HEK293 (cell line): ENCODE results near the gene IL1RL2.

ENCODE experiments used
- CTCF ChIA-PET: fragments of 350-600 bp; formaldehyde crosslinking; extraction: SDS; loops from one replicate; lab custom pipeline; 2021; ENCODE audit warnings: antibody characterized with exemption; lab: Yijun Ruan, JAX
- POLR2A ChIA-PET: fragments of 300-600 bp; formaldehyde crosslinking; extraction: SDS; loops from one replicate; lab custom pipeline; 2020; ENCODE audit warnings: antibody characterized with exemption, inconsistent platforms; lab: Yijun Ruan, JAX
- H3K27ac ChIP-seq: fragments of 200-500 bp; sonication (Bioruptor generic); 2 replicates; pipeline ENCODE4 v1.5.1; 2014; ENCODE audit warnings: low read depth, low read length, control low read depth, inconsistent platforms; ENCODE audit errors: extremely low read depth
- H3K36me3 ChIP-seq, 2 experiments: fragments of 200-500 bp in 1 of 2; sonication (Bioruptor generic) in 1 of 2; 1 replicate in 1 of 2; 2 replicates in 1 of 2; pipeline ENCODE4 v1.5.1; 2014 to 2017; ENCODE audit warnings: inconsistent platforms in 2 of 2, low read length in 2 of 2; ENCODE audit not compliant: control insufficient read depth in 2 of 2, insufficient read depth in 1 of 2
- H3K4me1 ChIP-seq: fragments of 200-500 bp; sonication (Bioruptor generic); 2 replicates; pipeline ENCODE4 v1.5.1; 2014; ENCODE audit warnings: mild to moderate bottlenecking, low read length, inconsistent platforms; ENCODE audit not compliant: control insufficient read depth, insufficient read depth
- H3K4me3 ChIP-seq: 2 replicates; pipeline ENCODE4 v1.5.1; 2011; ENCODE audit warnings: low read depth, mild to moderate bottlenecking, control low read depth, low read length, moderate library complexity
- H3K9me3 ChIP-seq: fragments of 200-500 bp; sonication (Bioruptor generic); 2 replicates; pipeline ENCODE4 v1.5.1; 2014; ENCODE audit warnings: low read depth, low read length, inconsistent platforms; ENCODE audit not compliant: control insufficient read depth, insufficient read depth
- FEZF1 ChIP-seq: fragments of 450-650 bp; formaldehyde crosslinking; IDR thresholded peaks from 2 replicates; pipeline ENCODE4 v1.5.1; 2016; ENCODE audit warnings: missing biosample characterization, missing genetic modification characterization
- IKZF3 ChIP-seq: fragments of 450-650 bp; IDR thresholded peaks from 2 replicates; pipeline ENCODE4 v1.5.0; 2018; ENCODE audit warnings: missing biosample characterization, mild to moderate bottlenecking, missing genetic modification characterization, moderate library complexity
- OVOL3 ChIP-seq: fragments of 450-650 bp; formaldehyde crosslinking; IDR thresholded peaks from 2 replicates; pipeline ENCODE4 v1.5.1; 2016; ENCODE audit warnings: missing biosample characterization, missing genetic modification characterization
- PBX3 ChIP-seq: sonication (generic); formaldehyde crosslinking; IDR thresholded peaks from 2 replicates; pipeline ENCODE4 v1.8.1; 2022; ENCODE audit warnings: mild to moderate bottlenecking, moderate library complexity, missing genetic modification reagents
- ZBTB17 ChIP-seq: fragments of 450-650 bp; formaldehyde crosslinking; IDR thresholded peaks from 2 replicates; pipeline ENCODE4 v1.5.1; 2016; ENCODE audit warnings: missing biosample characterization, missing genetic modification characterization
- ZBTB21 ChIP-seq: fragments of 450-650 bp; formaldehyde crosslinking; IDR thresholded peaks from 2 replicates; pipeline ENCODE4 v1.5.1; 2017; ENCODE audit warnings: missing biosample characterization, missing genetic modification characterization
- ZBTB49 ChIP-seq: fragments of 450-650 bp; formaldehyde crosslinking; IDR thresholded peaks from 2 replicates; pipeline ENCODE4 v1.5.1; 2016; ENCODE audit warnings: missing biosample characterization, missing genetic modification characterization, low read depth
- ZFHX2 ChIP-seq: fragments of 450-650 bp; formaldehyde crosslinking; conservative IDR thresholded peaks from 2 replicates; pipeline ENCODE4 v1.5.1; 2016; ENCODE audit warnings: missing biosample characterization, missing genetic modification characterization
- ZFP3 ChIP-seq: fragments of 450-650 bp; formaldehyde crosslinking; IDR thresholded peaks from 2 replicates; pipeline ENCODE4 v1.5.1; 2016; ENCODE audit warnings: low read depth, missing biosample characterization, missing genetic modification characterization
- ZNF133 ChIP-seq: fragments of 450-650 bp; formaldehyde crosslinking; IDR thresholded peaks from 2 replicates; pipeline ENCODE4 v1.5.1; 2016; ENCODE audit warnings: missing biosample characterization, missing genetic modification characterization
- ZNF239 ChIP-seq: fragments of 450-650 bp; formaldehyde crosslinking; IDR thresholded peaks from 2 replicates; pipeline ENCODE4 v1.5.1; 2016; ENCODE audit warnings: missing biosample characterization, missing genetic modification characterization
- ZNF707 ChIP-seq: fragments of 450-650 bp; formaldehyde crosslinking; IDR thresholded peaks from 2 replicates; pipeline ENCODE4 v1.5.1; 2016; ENCODE audit warnings: missing biosample characterization, missing genetic modification characterization
- ZNF776 ChIP-seq: fragments of 450-650 bp; formaldehyde crosslinking; IDR thresholded peaks from 2 replicates; pipeline ENCODE4 v1.5.0; 2017; ENCODE audit warnings: missing biosample characterization, missing genetic modification characterization, borderline replicate concordance
- ZNF792 ChIP-seq: fragments of 450-650 bp; formaldehyde crosslinking; IDR thresholded peaks from 2 replicates; pipeline ENCODE4 v1.5.1; 2016; ENCODE audit warnings: missing biosample characterization, missing genetic modification characterization
- ZSCAN30 ChIP-seq: fragments of 450-650 bp; IDR thresholded peaks from 2 replicates; pipeline ENCODE4 v1.5.1; 2018; ENCODE audit warnings: missing biosample characterization, mild to moderate bottlenecking, missing genetic modification characterization, moderate library complexity
- ZSCAN4 ChIP-seq: fragments of 450-650 bp; formaldehyde crosslinking; IDR thresholded peaks from 2 replicates; pipeline ENCODE4 v1.5.1; 2017; ENCODE audit warnings: missing biosample characterization, missing genetic modification characterization
- TF ChIP-seq, protein P1 (sequence below): fragments of 450-650 bp; formaldehyde crosslinking; IDR thresholded peaks from 2 replicates; pipeline ENCODE4 v1.5.1; 2017; ENCODE audit warnings: missing biosample characterization, mild to moderate bottlenecking, missing genetic modification characterization, moderate library complexity
- TF ChIP-seq, protein P2 (sequence below): fragments of 450-650 bp; formaldehyde crosslinking; conservative IDR thresholded peaks from 2 replicates; pipeline ENCODE4 v1.5.1; 2016; ENCODE audit warnings: low read depth, missing biosample characterization, missing genetic modification characterization

Gene IL1RL2

GRCh38 chr2:102168026-102168771, 18.6 kb upstream of the IL1RL2 start (continued):
- no peak for TF ChIP-seq ZBTB21 (tag by site-specific recombination)
- no peak for TF ChIP-seq ZNF707 (tag by site-specific recombination)
- no peak for TF ChIP-seq PBX3 (CRISPR knock-in tag)
- TF ChIP-seq ZFP3 (tag by site-specific recombination) = no peak
- TF ChIP-seq ZSCAN4 (tag by site-specific recombination) = no peak
- TF ChIP-seq, protein P1, sequence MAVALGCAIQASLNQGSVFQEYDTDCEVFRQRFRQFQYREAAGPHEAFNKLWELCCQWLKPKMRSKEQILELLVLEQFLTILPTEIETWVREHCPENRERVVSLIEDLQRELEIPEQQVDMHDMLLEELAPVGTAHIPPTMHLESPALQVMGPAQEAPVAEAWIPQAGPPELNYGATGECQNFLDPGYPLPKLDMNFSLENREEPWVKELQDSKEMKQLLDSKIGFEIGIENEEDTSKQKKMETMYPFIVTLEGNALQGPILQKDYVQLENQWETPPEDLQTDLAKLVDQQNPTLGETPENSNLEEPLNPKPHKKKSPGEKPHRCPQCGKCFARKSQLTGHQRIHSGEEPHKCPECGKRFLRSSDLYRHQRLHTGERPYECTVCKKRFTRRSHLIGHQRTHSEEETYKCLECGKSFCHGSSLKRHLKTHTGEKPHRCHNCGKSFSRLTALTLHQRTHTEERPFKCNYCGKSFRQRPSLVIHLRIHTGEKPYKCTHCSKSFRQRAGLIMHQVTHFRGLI = no peak
- TF ChIP-seq FEZF1 = no peak
- TF ChIP-seq, all 188 proteins: peak for 0

- Histone ChIP-seq H3K4me1 (no peaks in the 10 kb centered on the region), H3K9me3 (no peaks in the 10 kb centered on the region), H3K27ac (no peak overlapping the region), H3K36me3 (no peaks in the 10 kb centered on the region), H3K4me3 (no peak overlapping the region)
- no peak for TF ChIP-seq ZNF133 (tag by site-specific recombination)
- no peak for TF ChIP-seq ZNF776 (tag by site-specific recombination)
- TF ChIP-seq, protein P2, sequence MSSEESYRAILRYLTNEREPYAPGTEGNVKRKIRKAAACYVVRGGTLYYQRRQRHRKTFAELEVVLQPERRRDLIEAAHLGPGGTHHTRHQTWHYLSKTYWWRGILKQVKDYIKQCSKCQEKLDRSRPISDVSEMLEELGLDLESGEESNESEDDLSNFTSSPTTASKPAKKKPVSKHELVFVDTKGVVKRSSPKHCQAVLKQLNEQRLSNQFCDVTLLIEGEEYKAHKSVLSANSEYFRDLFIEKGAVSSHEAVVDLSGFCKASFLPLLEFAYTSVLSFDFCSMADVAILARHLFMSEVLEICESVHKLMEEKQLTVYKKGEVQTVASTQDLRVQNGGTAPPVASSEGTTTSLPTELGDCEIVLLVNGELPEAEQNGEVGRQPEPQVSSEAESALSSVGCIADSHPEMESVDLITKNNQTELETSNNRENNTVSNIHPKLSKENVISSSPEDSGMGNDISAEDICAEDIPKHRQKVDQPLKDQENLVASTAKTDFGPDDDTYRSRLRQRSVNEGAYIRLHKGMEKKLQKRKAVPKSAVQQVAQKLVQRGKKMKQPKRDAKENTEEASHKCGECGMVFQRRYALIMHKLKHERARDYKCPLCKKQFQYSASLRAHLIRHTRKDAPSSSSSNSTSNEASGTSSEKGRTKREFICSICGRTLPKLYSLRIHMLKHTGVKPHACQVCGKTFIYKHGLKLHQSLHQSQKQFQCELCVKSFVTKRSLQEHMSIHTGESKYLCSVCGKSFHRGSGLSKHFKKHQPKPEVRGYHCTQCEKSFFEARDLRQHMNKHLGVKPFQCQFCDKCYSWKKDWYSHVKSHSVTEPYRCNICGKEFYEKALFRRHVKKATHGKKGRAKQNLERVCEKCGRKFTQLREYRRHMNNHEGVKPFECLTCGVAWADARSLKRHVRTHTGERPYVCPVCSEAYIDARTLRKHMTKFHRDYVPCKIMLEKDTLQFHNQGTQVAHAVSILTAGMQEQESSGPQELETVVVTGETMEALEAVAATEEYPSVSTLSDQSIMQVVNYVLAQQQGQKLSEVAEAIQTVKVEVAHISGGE = no peak
- TF ChIP-seq ZBTB49 = no peak
- no peak for TF ChIP-seq ZNF792 (tag by site-specific recombination)
- no peak for TF ChIP-seq ZNF239
- TF ChIP-seq ZSCAN30 (tag by site-specific recombination) = no peak
- TF ChIP-seq, protein P1 = no peak
- TF ChIP-seq ZBTB17 = no peak
- no peak for TF ChIP-seq OVOL3
- TF ChIP-seq ZSCAN4 (tag by site-specific recombination) = no peak
- no peak for TF ChIP-seq IKZF3
- no peak for TF ChIP-seq ZFHX2 (tag by site-specific recombination)
- ChIA-PET CTCF (interaction anchor here (0.6 kb wide), 1 partner anchor 762 kb away, joined by 3 read pairs; no protein-coding TSS in a partner anchor), POLR2A (no interaction called here)
These were observed 14.9 kb upstream of the IL1RL2 start for GRCh38 chr2:102171946-102172345.
